ENCODE measurements around the gene EEA1.

Gene EEA1

DNA sequence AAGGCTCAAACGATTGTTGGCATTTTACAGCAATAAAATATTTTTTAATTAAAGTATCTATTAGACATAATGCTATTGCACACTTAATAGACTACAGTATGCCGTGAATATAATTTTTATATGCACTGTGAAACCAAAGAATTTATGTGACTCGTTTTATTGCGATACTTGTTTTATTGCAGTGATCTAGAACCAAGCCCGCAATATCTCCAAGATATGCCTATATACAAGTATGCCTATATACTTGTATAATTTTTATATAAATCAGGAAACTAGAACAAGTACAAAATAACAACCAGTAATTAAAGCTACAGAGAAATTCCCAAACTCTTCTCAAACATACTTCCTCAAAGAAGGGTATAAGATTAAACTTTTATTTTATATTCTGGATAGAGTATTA, 31.3 kb downstream of the EEA1 start:
- H3K4me3 Mint-ChIP-seq, result no peak overlapping the region
- no peaks in the 10 kb centered on the region for H3K27me3 Mint-ChIP-seq (ENCODE audit: low read depth)
- no peaks in the 10 kb centered on the region for H3K9me3 Mint-ChIP-seq
- DNase-seq (ENCODE audit: low spot score), result no peak
- peaks cover 12% of the 10 kb centered on the region for H3K36me3 Mint-ChIP-seq (ENCODE audit: low read depth)
- no peak overlapping the region for H3K27ac Mint-ChIP-seq
- peaks cover 10% of the 10 kb centered on the region for H3K4me1 Mint-ChIP-seq (ENCODE audit: low read depth)

- no peak overlapping the region for H3K4me3 Mint-ChIP-seq
- no peaks in the 10 kb centered on the region for H3K9me3 Mint-ChIP-seq
- peaks cover 3% of the 10 kb centered on the region for H3K4me1 Mint-ChIP-seq (ENCODE audit: low read depth)
- no peaks in the 10 kb centered on the region for H3K27me3 Mint-ChIP-seq (ENCODE audit: low read depth)
- H3K27ac Mint-ChIP-seq, result no peak overlapping the region
- no peak for DNase-seq (ENCODE audit: low spot score)
- peaks cover 24% of the 10 kb centered on the region for H3K36me3 Mint-ChIP-seq (ENCODE audit: low read depth)
Measured at GRCh38 chr12:92890601-92891106, 38.4 kb downstream of the EEA1 start.

- H3K27me3 Mint-ChIP-seq (ENCODE audit: low read depth), result no peaks in the 10 kb centered on the region
- H3K27ac Mint-ChIP-seq, result no peak overlapping the region
- DNase-seq (ENCODE audit: low spot score), result no peak
- H3K4me3 Mint-ChIP-seq, result no peak overlapping the region
- H3K9me3 Mint-ChIP-seq, result no peaks in the 10 kb centered on the region
- peaks cover 39% of the 10 kb centered on the region for H3K36me3 Mint-ChIP-seq (ENCODE audit: low read depth)
- no peaks in the 10 kb centered on the region for H3K4me1 Mint-ChIP-seq (ENCODE audit: low read depth)
Measured at GRCh38 chr12:92886131-92886530, 43.0 kb downstream of the EEA1 start.

DNA sequence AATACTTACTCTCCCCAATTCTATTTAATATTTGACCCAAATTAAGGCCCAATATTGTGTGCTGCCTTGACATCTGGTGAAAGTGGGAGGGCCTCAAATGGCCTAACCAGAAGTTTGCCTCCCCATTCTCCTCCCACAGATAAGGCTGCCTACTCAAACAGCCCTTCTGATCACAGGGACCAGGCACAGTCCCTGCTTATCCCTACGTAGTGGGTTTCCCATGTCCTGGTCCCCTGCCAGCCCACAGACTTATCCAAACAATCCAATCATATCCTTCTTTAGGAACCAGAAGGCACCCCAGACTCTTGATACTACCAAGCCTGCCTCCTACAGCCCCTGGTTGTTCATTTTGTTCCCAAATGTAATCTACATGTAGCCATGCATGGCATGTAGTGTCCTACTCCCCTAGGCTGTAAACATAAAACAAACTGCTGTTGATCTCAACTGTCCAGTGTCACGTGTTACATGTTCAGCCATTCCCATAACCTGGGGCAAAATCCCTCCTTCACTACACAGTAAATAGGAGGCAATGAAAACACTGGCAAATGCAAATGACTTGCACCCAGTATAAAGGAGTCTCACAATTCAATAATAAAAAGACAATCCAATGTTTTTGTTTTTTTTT, 49.3 kb downstream of the EEA1 start:
- Mint-ChIP-seq H3K27me3 (ENCODE audit: low read depth) (no peaks in the 10 kb centered on the region), H3K4me1 (ENCODE audit: low read depth) (peaks cover 2% of the 10 kb centered on the region), H3K9me3 (no peaks in the 10 kb centered on the region), H3K36me3 (ENCODE audit: low read depth) (peaks cover 33% of the 10 kb centered on the region), H3K27ac (no peak overlapping the region), H3K4me3 (no peak overlapping the region)
- DNase-seq (ENCODE audit: low spot score), result no peak

- DNase-seq (ENCODE audit: low spot score), result no peak
- H3K9me3 Mint-ChIP-seq, result no peaks in the 10 kb centered on the region
- H3K4me3 Mint-ChIP-seq, result no peak overlapping the region
- peaks cover 6% of the 10 kb centered on the region for H3K4me1 Mint-ChIP-seq (ENCODE audit: low read depth)
- no peak overlapping the region for H3K27ac Mint-ChIP-seq
- peaks cover 20% of the 10 kb centered on the region for H3K36me3 Mint-ChIP-seq (ENCODE audit: low read depth)
- no peaks in the 10 kb centered on the region for H3K27me3 Mint-ChIP-seq (ENCODE audit: low read depth)
Measured at GRCh38 chr12:92877904-92878303, 51.2 kb downstream of the EEA1 start.

DNA sequence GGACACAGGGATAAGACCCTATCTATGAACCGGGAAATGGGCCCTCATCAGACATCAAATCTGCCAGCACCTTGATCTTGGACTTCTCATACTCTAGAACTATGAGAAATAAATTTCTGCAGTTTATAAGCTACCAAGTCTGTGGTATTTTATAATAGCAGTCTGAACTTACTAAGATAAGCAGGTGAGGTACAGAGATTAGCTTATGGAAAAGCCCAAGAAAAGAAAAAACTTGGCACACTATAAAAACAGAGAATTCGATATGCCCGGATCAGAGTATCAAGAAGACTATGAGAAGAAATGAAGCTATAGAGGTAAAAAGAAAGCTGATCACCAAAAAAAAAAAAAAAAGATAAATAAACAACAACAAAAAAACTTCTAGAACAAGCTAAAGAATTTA, 52.6 kb downstream of the EEA1 start:
- no peak for DNase-seq (ENCODE audit: low spot score)
- Mint-ChIP-seq H3K27ac (no peak overlapping the region), H3K4me1 (ENCODE audit: low read depth) (peaks cover 9% of the 10 kb centered on the region), H3K4me3 (no peak overlapping the region), H3K27me3 (ENCODE audit: low read depth) (no peaks in the 10 kb centered on the region), H3K36me3 (ENCODE audit: low read depth) (peaks cover 16% of the 10 kb centered on the region), H3K9me3 (no peaks in the 10 kb centered on the region)

DNA sequence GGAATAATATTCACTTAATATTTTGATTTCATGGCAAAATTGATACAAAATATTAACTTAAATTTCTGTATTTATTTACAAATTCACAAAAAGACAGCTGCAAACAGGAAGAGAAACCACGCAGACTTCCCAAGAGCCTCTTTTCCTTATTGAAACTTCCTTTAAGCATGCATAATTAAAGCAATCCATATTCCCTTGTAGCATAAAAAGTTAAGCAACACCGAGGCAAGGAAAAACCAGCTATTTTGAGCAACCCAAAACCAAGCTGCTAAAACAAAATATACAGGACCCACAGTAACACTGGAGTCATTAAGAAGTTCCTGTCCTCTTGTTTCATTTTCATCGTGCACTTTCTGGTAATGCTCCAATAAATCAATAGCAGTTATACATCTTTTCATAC, 58.0 kb downstream of the EEA1 start:
- Mint-ChIP-seq H3K4me1 (ENCODE audit: low read depth) (peaks cover 10% of the 10 kb centered on the region), H3K9me3 (no peaks in the 10 kb centered on the region)

DNA sequence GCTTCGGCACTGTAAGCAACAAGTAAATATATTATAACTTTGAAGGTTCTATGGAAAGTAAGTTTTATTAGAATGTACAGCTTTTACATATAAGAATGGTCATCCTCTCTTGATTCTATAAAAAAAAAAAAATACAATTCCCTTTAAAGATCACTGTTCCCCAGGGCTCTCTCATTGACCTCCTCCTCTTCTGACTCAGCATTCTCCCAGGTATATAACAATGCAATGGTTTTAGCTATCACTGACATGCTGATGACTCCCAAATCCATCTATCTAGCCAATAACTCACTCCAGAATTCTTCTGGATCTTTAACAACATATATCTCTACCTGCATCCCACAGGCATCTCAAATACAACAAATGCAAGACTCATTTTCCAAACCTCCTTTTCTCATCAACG, 62.7 kb downstream of the EEA1 start:
- no peak for DNase-seq (ENCODE audit: low spot score)
- H3K27ac Mint-ChIP-seq, result no peak overlapping the region
- H3K36me3 Mint-ChIP-seq (ENCODE audit: low read depth), result peaks cover 17% of the 10 kb centered on the region
- no peaks in the 10 kb centered on the region for H3K27me3 Mint-ChIP-seq (ENCODE audit: low read depth)
- H3K9me3 Mint-ChIP-seq, result no peaks in the 10 kb centered on the region
- no peak overlapping the region for H3K4me3 Mint-ChIP-seq
- peaks cover 3% of the 10 kb centered on the region for H3K4me1 Mint-ChIP-seq (ENCODE audit: low read depth)

More for the DNA sequence above, 58.0 kb downstream of the EEA1 start:
- Mint-ChIP-seq H3K27ac (no peak overlapping the region), H3K36me3 (ENCODE audit: low read depth) (peaks cover 2% of the 10 kb centered on the region), H3K27me3 (ENCODE audit: low read depth) (no peaks in the 10 kb centered on the region), H3K4me3 (no peak overlapping the region)
- DNase-seq (ENCODE audit: low spot score), result no peak

DNA sequence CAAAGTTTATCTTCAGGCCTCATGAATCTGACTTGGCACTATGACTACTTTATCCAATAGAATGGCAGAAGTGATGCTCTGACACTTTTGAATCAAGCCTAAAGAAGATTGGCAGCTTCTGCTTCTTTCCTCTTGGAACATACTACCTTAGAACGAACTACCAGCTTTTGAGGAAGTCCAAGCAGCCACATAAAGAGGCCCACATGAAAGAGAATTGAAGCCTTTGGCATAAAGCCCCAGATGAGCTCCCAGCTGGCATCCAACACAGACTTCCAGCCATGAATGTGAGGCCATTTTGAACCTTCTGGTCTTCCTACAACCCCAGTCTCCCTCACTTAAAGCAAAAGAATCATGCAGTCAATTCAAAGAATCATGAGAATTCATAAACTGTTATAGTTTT, 65.8 kb downstream of the EEA1 start:
- DNase-seq (ENCODE audit: low spot score), result no peak
- H3K27ac Mint-ChIP-seq, result no peak overlapping the region
- H3K4me1 Mint-ChIP-seq (ENCODE audit: low read depth), result no peaks in the 10 kb centered on the region
- H3K27me3 Mint-ChIP-seq (ENCODE audit: low read depth), result no peaks in the 10 kb centered on the region
- H3K36me3 Mint-ChIP-seq (ENCODE audit: low read depth), result peaks cover 29% of the 10 kb centered on the region
- H3K9me3 Mint-ChIP-seq, result no peaks in the 10 kb centered on the region
- no peak overlapping the region for H3K4me3 Mint-ChIP-seq

DNA sequence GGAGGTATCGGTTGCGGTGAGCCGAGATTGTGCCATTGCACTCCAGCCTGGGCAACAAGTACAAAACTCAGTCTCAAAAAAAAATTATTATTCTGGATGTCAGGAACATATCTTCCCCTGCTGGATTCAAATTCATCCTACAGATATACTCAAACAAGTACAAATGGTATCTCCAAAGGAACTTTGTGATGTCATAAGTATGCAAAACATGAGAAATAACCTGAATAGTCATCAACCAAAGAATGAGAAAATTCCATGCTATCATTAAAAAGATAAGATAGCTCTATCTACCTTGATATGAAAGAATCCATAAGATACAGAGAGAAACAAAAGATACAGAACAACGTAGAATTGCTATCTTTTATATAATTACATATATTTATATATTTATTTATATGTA, 67.7 kb downstream of the EEA1 start:
- H3K9me3 Mint-ChIP-seq, result no peaks in the 10 kb centered on the region
- no peaks in the 10 kb centered on the region for H3K27me3 Mint-ChIP-seq (ENCODE audit: low read depth)
- H3K27ac Mint-ChIP-seq, result no peak overlapping the region
- H3K4me1 Mint-ChIP-seq (ENCODE audit: low read depth), result no peaks in the 10 kb centered on the region
- H3K36me3 Mint-ChIP-seq (ENCODE audit: low read depth), result peaks cover 35% of the 10 kb centered on the region
- H3K4me3 Mint-ChIP-seq, result no peak overlapping the region
- no peak for DNase-seq (ENCODE audit: low spot score)

DNA sequence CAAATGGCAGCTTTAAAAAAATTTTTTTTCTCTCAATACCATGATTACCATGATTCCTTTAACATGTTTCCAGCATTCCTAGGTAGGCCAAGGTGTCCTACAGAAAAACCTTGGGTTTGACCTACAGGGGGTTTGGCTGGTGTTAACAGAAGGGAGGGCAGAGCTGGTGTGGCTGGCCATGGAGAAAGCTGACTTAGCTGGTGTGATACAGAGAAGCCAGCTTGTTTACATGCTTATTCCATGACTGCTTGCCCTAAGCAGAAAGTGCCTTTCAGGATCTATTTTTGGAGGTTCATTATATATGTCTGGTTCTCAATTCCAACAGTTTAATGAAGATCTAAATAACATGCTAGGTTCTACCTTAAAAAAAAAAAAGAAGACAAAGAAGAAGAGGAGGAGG, 68.6 kb downstream of the EEA1 start:
- no peak for DNase-seq (ENCODE audit: low spot score)
- Mint-ChIP-seq H3K4me3 (no peak overlapping the region), H3K9me3 (no peaks in the 10 kb centered on the region), H3K4me1 (ENCODE audit: low read depth) (no peaks in the 10 kb centered on the region), H3K27me3 (ENCODE audit: low read depth) (no peaks in the 10 kb centered on the region), H3K36me3 (ENCODE audit: low read depth) (peaks cover 35% of the 10 kb centered on the region), H3K27ac (no peak overlapping the region)

- no peak overlapping the region for H3K27ac Mint-ChIP-seq
- no peak for DNase-seq (ENCODE audit: low spot score)
- no peaks in the 10 kb centered on the region for H3K27me3 Mint-ChIP-seq (ENCODE audit: low read depth)
- H3K9me3 Mint-ChIP-seq, result no peaks in the 10 kb centered on the region
- H3K4me1 Mint-ChIP-seq (ENCODE audit: low read depth), result no peaks in the 10 kb centered on the region
- H3K36me3 Mint-ChIP-seq (ENCODE audit: low read depth), result peaks cover 34% of the 10 kb centered on the region
- no peak overlapping the region for H3K4me3 Mint-ChIP-seq
Measured at GRCh38 chr12:92859650-92860386, 69.3 kb downstream of the EEA1 start.

DNA sequence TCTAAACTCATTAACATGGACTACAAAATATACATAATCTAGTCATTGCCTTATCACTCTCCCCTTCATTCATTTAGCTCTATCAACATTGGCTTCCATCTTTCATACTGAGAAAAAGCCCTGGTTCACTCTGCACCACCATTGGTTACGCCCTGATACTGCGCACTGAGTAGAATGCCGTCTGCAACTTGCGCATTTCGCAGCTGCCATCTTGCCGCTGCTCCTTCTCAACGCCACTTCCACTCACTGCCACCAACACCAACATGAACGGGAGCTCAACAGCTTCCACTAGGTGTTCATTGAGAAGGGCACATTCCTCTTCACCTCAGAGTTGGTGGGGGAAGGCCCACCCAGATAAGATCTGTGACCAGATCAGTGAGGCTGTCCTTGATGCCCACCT, 71.3 kb downstream of the EEA1 start:
- no peak overlapping the region for H3K4me3 Mint-ChIP-seq
- no peaks in the 10 kb centered on the region for H3K9me3 Mint-ChIP-seq
- no peak overlapping the region for H3K27ac Mint-ChIP-seq
- no peaks in the 10 kb centered on the region for H3K4me1 Mint-ChIP-seq (ENCODE audit: low read depth)
- DNase-seq (ENCODE audit: low spot score), result no peak
- no peaks in the 10 kb centered on the region for H3K27me3 Mint-ChIP-seq (ENCODE audit: low read depth)
- peaks cover 27% of the 10 kb centered on the region for H3K36me3 Mint-ChIP-seq (ENCODE audit: low read depth)

DNA sequence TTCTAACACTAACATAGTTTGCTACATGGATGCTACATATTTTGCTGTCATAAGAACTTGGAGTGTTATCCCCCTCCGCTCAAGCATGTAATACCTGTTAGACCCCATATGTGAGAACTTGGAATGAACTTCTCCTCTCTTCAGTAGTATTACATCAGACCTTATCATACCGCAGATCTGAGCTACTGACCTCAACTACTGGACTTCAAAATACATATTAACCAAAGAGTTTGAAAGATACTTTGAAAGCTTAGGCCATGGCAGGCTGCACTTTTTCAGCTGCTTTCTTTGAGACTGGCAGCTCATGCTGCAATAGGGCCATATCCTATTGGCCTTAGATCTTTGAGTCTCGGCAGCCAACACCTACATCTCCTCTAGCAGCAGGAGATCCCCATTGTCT, 74.8 kb downstream of the EEA1 start:
- Mint-ChIP-seq H3K36me3 (ENCODE audit: low read depth) (peaks cover 17% of the 10 kb centered on the region), H3K9me3 (no peaks in the 10 kb centered on the region), H3K4me1 (ENCODE audit: low read depth) (no peaks in the 10 kb centered on the region), H3K27ac (no peak overlapping the region), H3K4me3 (no peak overlapping the region), H3K27me3 (ENCODE audit: low read depth) (no peaks in the 10 kb centered on the region)
- DNase-seq (ENCODE audit: low spot score), result no peak

DNA sequence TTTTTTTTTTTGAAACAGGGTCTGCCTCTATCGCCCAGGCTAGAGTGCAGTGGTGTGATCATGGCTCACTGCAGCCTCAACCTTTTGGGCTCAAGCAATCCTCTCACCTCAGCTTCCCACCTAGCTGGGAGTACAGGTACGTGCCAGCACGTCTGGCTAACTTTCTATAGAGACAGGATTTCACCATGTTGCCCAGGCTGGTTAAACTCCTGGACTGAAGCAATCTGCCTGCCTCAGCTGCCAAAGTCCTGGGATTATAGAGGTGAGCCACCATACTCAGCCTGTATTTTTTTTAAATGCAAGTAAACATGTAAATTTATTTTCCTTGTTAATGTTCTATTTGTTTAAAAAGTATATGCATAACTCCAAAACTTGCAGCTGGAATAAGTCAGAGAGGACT, 80.4 kb downstream of the EEA1 start:
- Mint-ChIP-seq H3K4me3 (no peak overlapping the region), H3K27me3 (ENCODE audit: low read depth) (no peaks in the 10 kb centered on the region), H3K27ac (no peak overlapping the region), H3K4me1 (ENCODE audit: low read depth) (no peaks in the 10 kb centered on the region), H3K9me3 (no peaks in the 10 kb centered on the region), H3K36me3 (ENCODE audit: low read depth) (peaks cover 4% of the 10 kb centered on the region)
- no peak for DNase-seq (ENCODE audit: low spot score)

All from T-helper 2 cell treated with Interferon-gamma antibody and Interleukin-4, amounts not matched to agents 5 μg/mL and 100 μg/mL, for 36 hours (primary cell).